Body of pancreas (tissue), 4 donors: ENCODE measurements around the gene TRAM2. TPM values are rescaled to one million over a fixed set of nuclear protein-coding genes. Genes with fewer than 3 reads are reported as not detected.

Source experiments
- ATAC-seq: fragments of 150-250 bp; one replicate; pipeline ENCODE4 v1.9.1; 2016
- DNase-seq, 4 donors: peaks; one replicate each; pipeline ENCODE4 v3.0.0-alpha.2; 2019
- H3K27ac ChIP-seq, 4 donors: fragments of 200-600 bp; sonication (generic); 1 replicate in 3 of 4; 2 replicates in 1 of 4; pipeline versions ENCODE4 v1.5.1 to v1.6.1; 2016 to 2019; ENCODE audit warnings: mild to moderate bottlenecking in 1 of 4, mixed read lengths in 1 of 4, moderate library complexity in 1 of 4
- H3K27me3 ChIP-seq, 2 donors: fragments of 200-600 bp; sonication (generic); one replicate each; pipeline ENCODE4 v1.6.0; 2016; ENCODE audit warnings: mild to moderate bottlenecking in 1 of 2
- H3K36me3 ChIP-seq, 2 donors: fragments of 200-600 bp; sonication (generic); replicated peaks in 1 of 2; 2 replicates each; pipeline ENCODE4 v1.5.1; 2016; ENCODE audit warnings: low read depth in 2 of 2; ENCODE audit not compliant: insufficient read depth in 1 of 2
- H3K4me1 ChIP-seq: fragments of 200-600 bp; sonication (generic); one replicate; pipeline ENCODE4 v1.6.0; 2016
- H3K4me3 ChIP-seq, 2 donors: fragments of 200-600 bp; sonication (generic); 1 replicate in 1 of 2; 2 replicates in 1 of 2; pipeline ENCODE4 v1.5.1; 2016 to 2019
- H3K9me3 ChIP-seq, 3 donors: fragments of 200-600 bp; sonication (generic); 1 replicate in 2 of 3; 2 replicates in 1 of 3; pipeline ENCODE4 v1.5.1; 2016
- POLR2A ChIP-seq, 3 donors: fragments of 450-650 bp; IDR thresholded peaks; one replicate each; pipeline ENCODE4 v1.6.1; 2016; ENCODE audit warnings: antibody characterized with exemption in 3 of 3, mild to moderate bottlenecking in 2 of 3
- WGBS, 2 donors: methylation state at CpG; one replicate each; pipeline ENCODE4 v1.1.5; 2017; 5-methylcytosine and 5-hydroxymethylcytosine counted together
- intact Hi-C: fragments of 100-400 bp; cut with DNase I; formaldehyde crosslinking; loops from one replicate; pipeline ENCODE4 v1.15.1; 2023
- total RNA-seq, 2 donors: library from RNA; depleted of rRNA; stranded (reverse); fragments of >200 nt; gene quantifications; one replicate each; pipeline ENCODE4 v1.1.0, GENCODE V29; 2016
- TF ChIP-seq, protein P1 (sequence below), 7 experiments: fragments of 450-650 bp in 4 of 7; fragments of 200-600 bp in 3 of 7; sonication (generic) in 3 of 7; IDR thresholded peaks; one replicate each; pipeline ENCODE4 v1.5.1; 2016 to 2019; ENCODE audit warnings: antibody characterized with exemption in 7 of 7

TRAM2 gene
- total RNA-seq, 2 donors from 2014 or later, result 6.7 to 7.9 TPM

GRCh38 chr6:52531396-52531795 is 45.5 kb downstream of the TRAM2 start:
- TF ChIP-seq POLR2A (IDR thresholded peaks at IDR 0.05), result no peak
- TF ChIP-seq, protein P1, sequence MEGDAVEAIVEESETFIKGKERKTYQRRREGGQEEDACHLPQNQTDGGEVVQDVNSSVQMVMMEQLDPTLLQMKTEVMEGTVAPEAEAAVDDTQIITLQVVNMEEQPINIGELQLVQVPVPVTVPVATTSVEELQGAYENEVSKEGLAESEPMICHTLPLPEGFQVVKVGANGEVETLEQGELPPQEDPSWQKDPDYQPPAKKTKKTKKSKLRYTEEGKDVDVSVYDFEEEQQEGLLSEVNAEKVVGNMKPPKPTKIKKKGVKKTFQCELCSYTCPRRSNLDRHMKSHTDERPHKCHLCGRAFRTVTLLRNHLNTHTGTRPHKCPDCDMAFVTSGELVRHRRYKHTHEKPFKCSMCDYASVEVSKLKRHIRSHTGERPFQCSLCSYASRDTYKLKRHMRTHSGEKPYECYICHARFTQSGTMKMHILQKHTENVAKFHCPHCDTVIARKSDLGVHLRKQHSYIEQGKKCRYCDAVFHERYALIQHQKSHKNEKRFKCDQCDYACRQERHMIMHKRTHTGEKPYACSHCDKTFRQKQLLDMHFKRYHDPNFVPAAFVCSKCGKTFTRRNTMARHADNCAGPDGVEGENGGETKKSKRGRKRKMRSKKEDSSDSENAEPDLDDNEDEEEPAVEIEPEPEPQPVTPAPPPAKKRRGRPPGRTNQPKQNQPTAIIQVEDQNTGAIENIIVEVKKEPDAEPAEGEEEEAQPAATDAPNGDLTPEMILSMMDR (IDR thresholded peaks at IDR 0.05), result no peak
- Histone ChIP-seq H3K36me3 (peaks cover 0 to 2% of the 10 kb centered on the region in 2 donors), H3K4me1 (no peaks in the 10 kb centered on the region), H3K9me3 (no peaks in the 10 kb centered on the region), H3K27me3 (no peaks in the 10 kb centered on the region), H3K27ac (no peak overlapping the region), H3K4me3 (no peak overlapping the region)
- DNase-seq, result no peak
- 91 to 96% methylated on average over 4 of the region's 4 CpGs for WGBS, 2 donors
- intact Hi-C loops, result no loop called here
- no peak for ATAC-seq

- 93 to 94% methylated on average over 10 of the region's 10 CpGs for WGBS, 2 donors
- intact Hi-C loops, result no loop called here
- TF ChIP-seq, protein P1 (IDR thresholded peaks at IDR 0.05), result no peak
- no peak for TF ChIP-seq POLR2A (IDR thresholded peaks at IDR 0.05)
Observed at GRCh38 chr6:52530351-52530750, 46.5 kb downstream of the TRAM2 start.

GRCh38 chr6:52529311-52529710 is 47.5 kb downstream of the TRAM2 start:
- TF ChIP-seq, protein P1 (IDR thresholded peaks at IDR 0.05), result no peak
- TF ChIP-seq POLR2A (IDR thresholded peaks at IDR 0.05), result no peak

More at GRCh38 chr6:52530351-52530750, 46.5 kb downstream of the TRAM2 start:
- H3K27me3 ChIP-seq, result no peaks in the 10 kb centered on the region
- no peak overlapping the region for H3K4me3 ChIP-seq
- ATAC-seq (no peak), DNase-seq (no peak)
- H3K27ac ChIP-seq, result no peak overlapping the region
- no peaks in the 10 kb centered on the region for H3K4me1 ChIP-seq
- H3K9me3 ChIP-seq, result no peaks in the 10 kb centered on the region
- H3K36me3 ChIP-seq, result peaks cover 0 to 2% of the 10 kb centered on the region in 2 donors

DNA sequence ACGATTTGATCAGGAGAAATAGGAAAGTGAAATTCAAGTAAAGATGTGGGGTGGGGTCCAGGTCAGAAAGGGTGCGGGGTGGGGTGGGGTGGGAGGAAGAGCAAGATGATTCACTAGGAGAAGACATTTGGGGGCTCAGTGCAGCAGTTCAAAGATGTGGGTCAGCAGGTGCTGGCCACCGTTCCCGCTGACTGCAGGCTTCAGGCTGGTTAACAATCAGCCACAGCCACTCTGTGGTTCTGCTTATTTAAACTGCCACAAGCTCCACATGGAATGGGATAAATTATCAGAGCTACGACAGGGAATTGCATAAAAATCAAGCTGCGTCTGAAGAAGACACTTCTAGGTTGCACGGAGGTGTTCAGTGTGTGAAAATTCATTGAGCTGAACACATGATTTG is 49.4 kb downstream of the TRAM2 start:
- ATAC-seq (no peak), DNase-seq (no peak)
- Histone ChIP-seq H3K27me3 (no peaks in the 10 kb centered on the region), H3K4me3 (no peak overlapping the region), H3K9me3 (no peaks in the 10 kb centered on the region), H3K27ac (no peak overlapping the region), H3K4me1 (peaks cover 5% of the 10 kb centered on the region), H3K36me3 (no peaks in the 10 kb centered on the region)
- 94 to 96% methylated on average over 7 of the region's 7 CpGs for WGBS, 2 donors
- intact Hi-C loops, result no loop called here
- TF ChIP-seq, protein P1 (IDR thresholded peaks at IDR 0.05), result no peak
- TF ChIP-seq POLR2A (IDR thresholded peaks at IDR 0.05), result no peak

More at GRCh38 chr6:52529311-52529710, 47.5 kb downstream of the TRAM2 start:
- Histone ChIP-seq H3K27me3 (no peaks in the 10 kb centered on the region), H3K27ac (no peak overlapping the region), H3K9me3 (no peaks in the 10 kb centered on the region), H3K4me1 (no peaks in the 10 kb centered on the region), H3K4me3 (no peak overlapping the region), H3K36me3 (no peaks in the 10 kb centered on the region)
- DNase-seq (no peak), ATAC-seq (no peak)
- intact Hi-C loops, result no loop called here
- WGBS, 2 donors, result 92 to 94% methylated on average over 8 of the region's 8 CpGs

GRCh38 chr6:52526634-52527033 is 50.2 kb downstream of the TRAM2 start:
- TF ChIP-seq, protein P1 (IDR thresholded peaks at IDR 0.05), result no peak
- no peak for TF ChIP-seq POLR2A (IDR thresholded peaks at IDR 0.05)
- Histone ChIP-seq H3K27me3 (no peaks in the 10 kb centered on the region), H3K4me3 (no peak overlapping the region), H3K27ac (no peak overlapping the region), H3K9me3 (no peaks in the 10 kb centered on the region), H3K4me1 (peaks cover 10% of the 10 kb centered on the region), H3K36me3 (no peaks in the 10 kb centered on the region)
- WGBS, 2 donors, result 98 to 99% methylated on average over 4 of the region's 4 CpGs
- ATAC-seq (no peak), DNase-seq (no peak)
- intact Hi-C loops, result no loop called here
